Fibroblast of lung (primary cell): ENCODE measurements around the gene CORO1C. TPM values are rescaled to one million over a fixed set of nuclear protein-coding genes. Genes with fewer than 3 reads are reported as not detected.
A peak's percentile ranks its signal among the peaks of the same experiment; 100 is the strongest.

Experiments
- DNase-seq, 2 donors: peaks; one replicate each; pipeline versions ENCODE4 v3.0.0 to v3.0.0-alpha.2; 2010; ENCODE audit warnings: low read depth in 2 of 2
- H2AFZ ChIP-seq: 2 replicates; pipeline ENCODE4 v1.5.1; 2012; ENCODE audit warnings: low read length, control low read depth, inconsistent platforms
- H3K27ac ChIP-seq: 2 replicates; pipeline ENCODE4 v1.5.1; 2011; ENCODE audit warnings: low read length, control low read depth; ENCODE audit not compliant: insufficient read depth
- H3K27me3 ChIP-seq: 2 replicates; pipeline ENCODE4 v1.5.1; 2011; ENCODE audit warnings: mild to moderate bottlenecking, low read length; ENCODE audit not compliant: control insufficient read depth, insufficient read depth
- H3K36me3 ChIP-seq: 2 replicates; pipeline ENCODE4 v1.5.1; 2011; ENCODE audit warnings: low read length; ENCODE audit not compliant: control insufficient read depth, insufficient read depth
- H3K4me1 ChIP-seq: 2 replicates; pipeline ENCODE4 v1.5.1; 2011; ENCODE audit warnings: low read length; ENCODE audit not compliant: control insufficient read depth, insufficient read depth; ENCODE audit errors: extremely low read depth
- H3K4me2 ChIP-seq: 2 replicates; pipeline ENCODE4 v1.5.1; 2011; ENCODE audit warnings: low read length, control low read depth; ENCODE audit not compliant: insufficient read depth; ENCODE audit errors: extremely low read depth
- H3K4me3 ChIP-seq, 4 experiments: fragments of 200-600 bp in 1 of 4; sonication (generic) in 1 of 4; replicated peaks in 1 of 4; 2 replicates each; pipeline ENCODE4 v1.5.1; 2011 to 2016; ENCODE audit warnings: low read length in 4 of 4, low read depth in 3 of 4, mild to moderate bottlenecking in 3 of 4, control low read depth in 2 of 4, inconsistent platforms in 1 of 4, mixed read lengths in 1 of 4; ENCODE audit not compliant: insufficient read depth in 1 of 4; ENCODE audit errors: control extremely low read depth in 1 of 4
- H3K79me2 ChIP-seq: 2 replicates; pipeline ENCODE4 v1.5.1; 2012; ENCODE audit warnings: mild to moderate bottlenecking, low read length, inconsistent platforms; ENCODE audit not compliant: control insufficient read depth, insufficient read depth
- H3K9ac ChIP-seq: 2 replicates; pipeline ENCODE4 v1.5.1; 2011; ENCODE audit warnings: mild to moderate bottlenecking, low read length, control low read depth; ENCODE audit not compliant: insufficient read depth
- H3K9me3 ChIP-seq: 2 replicates; pipeline ENCODE4 v1.5.1; 2012; ENCODE audit warnings: low read depth, low read length; ENCODE audit not compliant: control insufficient read depth, insufficient read depth
- H4K20me1 ChIP-seq: 2 replicates; pipeline ENCODE4 v1.5.1; 2011; ENCODE audit warnings: low read length; ENCODE audit not compliant: control insufficient read depth, insufficient read depth; ENCODE audit errors: extremely low read depth
- EZH2 ChIP-seq: IDR thresholded peaks from 2 replicates; pipeline ENCODE4 v1.5.1; 2012; ENCODE audit warnings: low read length, control low read depth, mild to moderate bottlenecking; ENCODE audit errors: missing control alignments
- polyA plus RNA-seq, 2 donors: library from polyadenylated mRNA; depleted of rRNA in 1 of 2; stranded (reverse) in 1 of 2; unstranded in 1 of 2; fragments of >200 nt; gene quantifications; 2 replicates each; pipeline ENCODE4 v1.2.1, GENCODE V29; 2011 to 2012; ENCODE audit warnings: missing spikeins in 1 of 2
- total RNA-seq: library from RNA; depleted of rRNA; stranded (reverse); fragments of >200 nt; gene quantifications from 2 replicates; pipeline ENCODE4 v1.2.1, GENCODE V29; 2014
- TF ChIP-seq, protein P1 (sequence below), 2 donors: IDR thresholded peaks in 1 of 2; conservative IDR thresholded peaks in 1 of 2; 1 replicate in 1 of 2; 2 replicates in 1 of 2; pipeline ENCODE4 v1.5.1; 2011 to 2012; ENCODE audit warnings: low read length in 2 of 2, control low read depth in 1 of 2, inconsistent platforms in 1 of 2, low read depth in 1 of 2, mild to moderate bottlenecking in 1 of 2

CORO1C gene
- total and polyA plus RNA-seq, 2 donors (not counting 1 experiment from before 2014, with no cell fraction given): 288 to 542 TPM

DNA sequence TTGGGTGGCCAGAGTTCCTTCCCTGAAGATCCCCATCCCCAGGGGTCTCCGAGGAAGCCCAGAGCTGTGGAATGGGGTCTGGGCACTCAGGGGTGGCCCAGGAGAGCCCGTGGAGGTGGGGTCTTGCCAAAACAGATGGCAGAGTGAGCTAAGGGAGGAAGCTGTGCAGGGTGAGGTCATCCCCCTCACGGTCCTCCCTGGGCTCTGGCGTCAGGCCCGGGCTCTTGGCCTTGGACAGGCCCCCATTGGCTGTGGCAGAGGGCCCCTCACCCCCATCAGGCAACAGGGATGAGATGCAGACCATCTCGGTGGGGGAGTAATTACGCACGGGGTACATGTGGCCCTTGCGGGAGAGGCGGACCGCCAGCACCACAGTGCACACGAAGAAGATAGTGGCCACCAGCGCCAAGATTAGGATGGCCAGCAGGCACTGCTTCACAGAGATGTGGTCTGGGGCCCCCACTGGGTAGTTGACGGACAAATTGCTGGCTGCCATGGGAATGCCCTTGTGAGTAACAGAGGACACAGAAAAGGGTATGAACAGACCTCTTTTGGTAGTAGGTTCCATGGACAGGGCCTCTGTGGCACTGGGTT is 108.3 kb downstream of the CORO1C start:
- Histone ChIP-seq H3K36me3 (no peaks in the 10 kb centered on the region), H3K4me2 (no peak overlapping the region), H3K27ac (no peak overlapping the region), H4K20me1 (no peaks in the 10 kb centered on the region), H3K9ac (no peak overlapping the region), H3K27me3 (no peaks in the 10 kb centered on the region), H3K4me3 (no peak overlapping the region), H3K9me3 (no peaks in the 10 kb centered on the region), H2AFZ (no peak overlapping the region), H3K79me2 (no peaks in the 10 kb centered on the region), H3K4me1 (peaks cover 1% of the 10 kb centered on the region)
- TF ChIP-seq, protein P1, sequence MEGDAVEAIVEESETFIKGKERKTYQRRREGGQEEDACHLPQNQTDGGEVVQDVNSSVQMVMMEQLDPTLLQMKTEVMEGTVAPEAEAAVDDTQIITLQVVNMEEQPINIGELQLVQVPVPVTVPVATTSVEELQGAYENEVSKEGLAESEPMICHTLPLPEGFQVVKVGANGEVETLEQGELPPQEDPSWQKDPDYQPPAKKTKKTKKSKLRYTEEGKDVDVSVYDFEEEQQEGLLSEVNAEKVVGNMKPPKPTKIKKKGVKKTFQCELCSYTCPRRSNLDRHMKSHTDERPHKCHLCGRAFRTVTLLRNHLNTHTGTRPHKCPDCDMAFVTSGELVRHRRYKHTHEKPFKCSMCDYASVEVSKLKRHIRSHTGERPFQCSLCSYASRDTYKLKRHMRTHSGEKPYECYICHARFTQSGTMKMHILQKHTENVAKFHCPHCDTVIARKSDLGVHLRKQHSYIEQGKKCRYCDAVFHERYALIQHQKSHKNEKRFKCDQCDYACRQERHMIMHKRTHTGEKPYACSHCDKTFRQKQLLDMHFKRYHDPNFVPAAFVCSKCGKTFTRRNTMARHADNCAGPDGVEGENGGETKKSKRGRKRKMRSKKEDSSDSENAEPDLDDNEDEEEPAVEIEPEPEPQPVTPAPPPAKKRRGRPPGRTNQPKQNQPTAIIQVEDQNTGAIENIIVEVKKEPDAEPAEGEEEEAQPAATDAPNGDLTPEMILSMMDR (conservative IDR thresholded peaks at IDR 0.05 in 1 of 2, IDR thresholded peaks at IDR 0.05 in 1 of 2; ENCODE audit: low read depth in 1 of 2, low read length in 2 of 2): no peak
- no peak for TF ChIP-seq EZH2
- DNase-seq: no peak

DNA sequence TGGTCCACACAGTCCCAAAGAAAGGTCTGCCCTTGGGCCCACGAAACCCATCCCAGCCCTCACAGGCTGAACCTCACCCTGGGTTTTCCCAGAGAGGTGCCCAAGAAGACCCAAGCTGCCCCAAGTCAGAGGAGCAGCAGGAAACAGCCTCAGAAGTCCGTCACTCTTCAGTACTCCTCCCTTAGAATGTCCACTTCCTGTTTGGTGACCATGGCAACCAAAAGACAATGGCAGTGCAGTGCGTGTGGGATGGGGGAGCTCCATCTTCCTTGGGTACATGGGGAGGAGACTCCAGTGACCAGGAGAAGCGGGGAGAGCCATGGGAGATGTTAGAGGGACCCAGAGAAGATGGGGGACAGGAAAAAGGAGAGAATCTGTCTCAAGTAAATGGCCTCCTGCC is 108.9 kb downstream of the CORO1C start:
- H2AFZ ChIP-seq: peak overlapping the region; percentile 22
- DNase-seq: peak in 1 of 2 donors; percentile 42
- no peaks in the 10 kb centered on the region for H4K20me1 ChIP-seq
- H3K4me3 ChIP-seq: no peak overlapping the region
- no peak overlapping the region for H3K4me2 ChIP-seq
- no peaks in the 10 kb centered on the region for H3K27me3 ChIP-seq
- TF ChIP-seq EZH2: no peak
- TF ChIP-seq, protein P1 (conservative IDR thresholded peaks at IDR 0.05 in 1 of 2, IDR thresholded peaks at IDR 0.05 in 1 of 2; ENCODE audit: low read depth in 1 of 2, low read length in 2 of 2): no peak
- no peaks in the 10 kb centered on the region for H3K9me3 ChIP-seq
- H3K79me2 ChIP-seq: no peaks in the 10 kb centered on the region
- no peak overlapping the region for H3K27ac ChIP-seq
- H3K36me3 ChIP-seq: no peaks in the 10 kb centered on the region
- no peak overlapping the region for H3K9ac ChIP-seq
- no peaks in the 10 kb centered on the region for H3K4me1 ChIP-seq

DNA sequence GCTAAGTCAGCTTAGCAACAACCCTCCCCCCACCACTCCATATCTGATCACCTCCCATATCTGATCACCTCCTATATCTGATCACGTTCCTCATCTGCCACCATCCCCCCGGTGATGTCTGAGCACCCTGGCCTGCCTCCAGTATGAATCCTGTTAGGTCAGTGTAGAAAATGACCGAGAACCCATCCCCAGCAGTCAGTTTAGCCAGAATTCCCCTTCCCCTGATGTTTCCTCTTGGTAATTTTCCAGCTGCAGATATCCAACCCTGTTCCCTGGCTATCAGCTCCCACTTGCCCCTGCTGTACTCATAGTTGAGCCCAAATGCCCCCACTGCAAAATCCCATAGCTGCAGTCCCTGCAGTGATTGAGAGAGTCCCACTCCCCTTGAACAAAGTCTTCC is 110.2 kb downstream of the CORO1C start:
- DNase-seq: no peak
- Histone ChIP-seq H2AFZ (no peak overlapping the region), H3K4me2 (no peak overlapping the region), H4K20me1 (no peaks in the 10 kb centered on the region), H3K4me1 (no peaks in the 10 kb centered on the region), H3K9me3 (no peaks in the 10 kb centered on the region), H3K27me3 (no peaks in the 10 kb centered on the region), H3K4me3 (no peak overlapping the region), H3K9ac (no peak overlapping the region), H3K27ac (no peak overlapping the region), H3K79me2 (no peaks in the 10 kb centered on the region), H3K36me3 (no peaks in the 10 kb centered on the region)
- TF ChIP-seq, protein P1 (conservative IDR thresholded peaks at IDR 0.05 in 1 of 2, IDR thresholded peaks at IDR 0.05 in 1 of 2; ENCODE audit: low read depth in 1 of 2, low read length in 2 of 2): no peak
- TF ChIP-seq EZH2: no peak
